ENCODE data around the gene PRADC1. TPM values are rescaled to one million over a fixed set of nuclear protein-coding genes. Genes with fewer than 3 reads are reported as not detected.
A peak's percentile ranks its signal among the peaks of the same experiment; 100 is the strongest.

Gene PRADC1
- total and polyA plus RNA-seq, 8 donors, result 10.5 to 20.9 (median 14.6) TPM

GRCh38 chr2:73225513-73226360 is 7.3 kb downstream of the PRADC1 start:
- TF ChIP-seq CTCF (IDR thresholded peaks at IDR 0.05), result no peak
- Histone ChIP-seq H3K36me3 (peaks cover 0 to 38% (median 0%) of the 10 kb centered on the region in 3 donors), H3K9me3 (no peaks in the 10 kb centered on the region), H3K27me3 (no peaks in the 10 kb centered on the region), H3K27ac (no peak overlapping the region), H3K4me3 (no peak overlapping the region), H3K4me1 (no peaks in the 10 kb centered on the region)
- DNase-seq (peak in 1 of 6 donors; percentile 30), FAIRE-seq (no peak), ATAC-seq (no peak)
- WGBS, 2 donors, result 79 to 90% methylated on average over 9 of the region's 9 CpGs
- intact Hi-C loops (cut with DNase I), result no loop called here

GRCh38 chr2:73223821-73224220 is 9.2 kb downstream of the PRADC1 start:
- Histone ChIP-seq H3K27ac (no peak overlapping the region), H3K27me3 (no peaks in the 10 kb centered on the region), H3K4me3 (no peak overlapping the region), H3K9me3 (no peaks in the 10 kb centered on the region), H3K4me1 (no peaks in the 10 kb centered on the region), H3K36me3 (peaks cover 0 to 39% (median 0%) of the 10 kb centered on the region in 3 donors)
- ATAC-seq, result no peak
- no peak for DNase-seq
- intact Hi-C loops (cut with DNase I), result no loop called here
- no peak for FAIRE-seq
- TF ChIP-seq CTCF (IDR thresholded peaks at IDR 0.05), result no peak
- 85 to 95% methylated on average over 4 of the region's 4 CpGs for WGBS, 2 donors

GRCh38 chr2:73218298-73218697 is 14.7 kb downstream of the PRADC1 start:
- intact Hi-C loops (cut with DNase I), result no loop called here
- Histone ChIP-seq H3K4me1 (peaks cover 0 to 3% (median 0%) of the 10 kb centered on the region in 3 donors), H3K9me3 (no peaks in the 10 kb centered on the region), H3K36me3 (peaks cover 0 to 21% (median 0%) of the 10 kb centered on the region in 3 donors), H3K27me3 (no peaks in the 10 kb centered on the region), H3K4me3 (no peak overlapping the region), H3K27ac (no peak overlapping the region)
- no peak for TF ChIP-seq CTCF (IDR thresholded peaks at IDR 0.05)
- ATAC-seq (no peak), DNase-seq (no peak), FAIRE-seq (no peak)

- H3K36me3 ChIP-seq, result peaks cover 0 to 17% (median 0%) of the 10 kb centered on the region in 3 donors
- intact Hi-C loops (cut with DNase I), result no loop called here
- no peak overlapping the region for H3K27ac ChIP-seq
- WGBS, 2 donors, result 84 to 86% methylated on average over 2 of the region's 2 CpGs
- H3K4me1 ChIP-seq, result peaks cover 0 to 3% (median 0%) of the 10 kb centered on the region in 3 donors
- TF ChIP-seq CTCF (IDR thresholded peaks at IDR 0.05), result no peak
- DNase-seq (no peak), ATAC-seq (no peak), FAIRE-seq (no peak)
- H3K4me3 ChIP-seq, result no peak overlapping the region
- no peaks in the 10 kb centered on the region for H3K9me3 ChIP-seq
- no peaks in the 10 kb centered on the region for H3K27me3 ChIP-seq
Observed at GRCh38 chr2:73217826-73218225, 15.2 kb downstream of the PRADC1 start.

GRCh38 chr2:73217160-73217559 is 15.9 kb downstream of the PRADC1 start:
- Histone ChIP-seq H3K4me1 (peaks cover 0 to 3% (median 0%) of the 10 kb centered on the region in 3 donors), H3K27ac (no peak overlapping the region), H3K27me3 (no peaks in the 10 kb centered on the region), H3K9me3 (no peaks in the 10 kb centered on the region), H3K4me3 (no peak overlapping the region), H3K36me3 (peaks cover 0 to 12% (median 0%) of the 10 kb centered on the region in 3 donors)
- ATAC-seq, result no peak
- WGBS, 2 donors, result 89 to 93% methylated on average over 5 of the region's 5 CpGs
- TF ChIP-seq CTCF (IDR thresholded peaks at IDR 0.05), result no peak
- FAIRE-seq, result no peak
- DNase-seq, result no peak
- intact Hi-C loops (cut with DNase I), result no loop called here

Data from pancreas (tissue), 10 donors.